HG03558 (cell line): Measurements from ENCODE around the gene BOLL.
A peak's percentile ranks its signal among the peaks of the same experiment; 100 is the strongest.
"Not testable (repeated sequence)": the region's sequence is repeated elsewhere in the genome, so short reads cannot be mapped to it uniquely, and the experiment has no call there.

Source experiments
- ATAC-seq: cut with Tn5 transposase; IDR thresholded peaks from one replicate; pipeline ENCODE4 v1.9.1; 2021; ENCODE audit warnings: moderate number of reproducible peaks; ENCODE audit not compliant: unreplicated experiment; ENCODE audit errors: extremely low read depth

Gene BOLL

GRCh38 chr2:197784956-197785941 is at the start of gene BOLL:
BOLL (minus strand) TSS chr2:197785319; CDS start chr2:197781850, 3,469 bp downstream.
- no peak for ATAC-seq

GRCh38 chr2:197834771-197835170 is 49.7 kb upstream of the BOLL start:
- ATAC-seq = not testable (repeated sequence)

GRCh38 chr2:197828464-197829135 is 43.5 kb upstream of the BOLL start:
- ATAC-seq = no peak

- ATAC-seq = no peak
These were observed 42.5 kb upstream of the BOLL start for GRCh38 chr2:197827618-197828017.

- ATAC-seq = no peak
These were observed 37.2 kb upstream of the BOLL start for GRCh38 chr2:197822333-197822732.

GRCh38 chr2:197821550-197822289 is 36.6 kb upstream of the BOLL start:
- ATAC-seq = no peak

GRCh38 chr2:197814526-197814925 is 29.4 kb upstream of the BOLL start:
- no peak for ATAC-seq

GRCh38 chr2:197813093-197813787 is 28.1 kb upstream of the BOLL start:
- ATAC-seq = no peak

- no peak for ATAC-seq
These were observed 25.4 kb upstream of the BOLL start for GRCh38 chr2:197810491-197810890.

- ATAC-seq = no peak
These were observed 24.9 kb upstream of the BOLL start for GRCh38 chr2:197810016-197810415.

GRCh38 chr2:197809064-197809463 is 23.9 kb upstream of the BOLL start:
- no peak for ATAC-seq

GRCh38 chr2:197805715-197806633 is 20.9 kb upstream of the BOLL start:
- ATAC-seq = no peak

GRCh38 chr2:197804758-197805714 is 19.9 kb upstream of the BOLL start:
- no peak for ATAC-seq

- peak; percentile 100 for ATAC-seq
These were observed 19.1 kb upstream of the BOLL start, which contains the start of gene PLCL1 for GRCh38 chr2:197804049-197804757. PLCL1 (plus strand) TSS chr2:197804593.

- no peak for ATAC-seq
These were observed 17.9 kb upstream of the BOLL start for GRCh38 chr2:197803033-197803444.

- no peak for ATAC-seq
These were observed 15.9 kb upstream of the BOLL start for GRCh38 chr2:197801033-197801432.

- no peak for ATAC-seq
These were observed 15.0 kb upstream of the BOLL start for GRCh38 chr2:197800091-197800490.
